ENCODE results near the gene CFAP46. TPM values are rescaled to one million over a fixed set of nuclear protein-coding genes. Genes with fewer than 3 reads are reported as not detected.

Gene CFAP46
- total RNA-seq, 1 donor from 2014 or later: 3.7 TPM

DNA sequence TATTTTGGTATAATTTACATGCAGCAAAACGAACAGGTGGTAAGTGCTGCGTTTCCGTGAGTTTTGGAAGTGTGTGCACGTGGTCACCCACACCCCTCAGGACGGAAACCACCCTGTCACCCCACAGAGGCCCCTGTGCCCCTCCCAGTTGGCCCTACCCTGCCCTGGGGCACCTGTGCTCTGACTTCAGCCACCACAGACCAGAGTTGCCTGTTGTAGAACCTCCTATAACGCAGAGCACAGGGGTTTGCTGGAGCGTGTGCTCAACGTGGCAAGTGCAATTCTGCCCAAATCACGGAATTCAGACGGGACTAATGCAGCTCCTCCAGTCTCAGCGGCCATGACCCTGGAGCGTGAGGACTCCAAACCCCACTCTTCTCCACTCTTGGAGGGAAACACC, 9.6 kb upstream of the CFAP46 start:
- ChIA-PET CTCF (no interaction called here), POLR2A (no interaction called here)
- TF ChIP-seq, protein P1, sequence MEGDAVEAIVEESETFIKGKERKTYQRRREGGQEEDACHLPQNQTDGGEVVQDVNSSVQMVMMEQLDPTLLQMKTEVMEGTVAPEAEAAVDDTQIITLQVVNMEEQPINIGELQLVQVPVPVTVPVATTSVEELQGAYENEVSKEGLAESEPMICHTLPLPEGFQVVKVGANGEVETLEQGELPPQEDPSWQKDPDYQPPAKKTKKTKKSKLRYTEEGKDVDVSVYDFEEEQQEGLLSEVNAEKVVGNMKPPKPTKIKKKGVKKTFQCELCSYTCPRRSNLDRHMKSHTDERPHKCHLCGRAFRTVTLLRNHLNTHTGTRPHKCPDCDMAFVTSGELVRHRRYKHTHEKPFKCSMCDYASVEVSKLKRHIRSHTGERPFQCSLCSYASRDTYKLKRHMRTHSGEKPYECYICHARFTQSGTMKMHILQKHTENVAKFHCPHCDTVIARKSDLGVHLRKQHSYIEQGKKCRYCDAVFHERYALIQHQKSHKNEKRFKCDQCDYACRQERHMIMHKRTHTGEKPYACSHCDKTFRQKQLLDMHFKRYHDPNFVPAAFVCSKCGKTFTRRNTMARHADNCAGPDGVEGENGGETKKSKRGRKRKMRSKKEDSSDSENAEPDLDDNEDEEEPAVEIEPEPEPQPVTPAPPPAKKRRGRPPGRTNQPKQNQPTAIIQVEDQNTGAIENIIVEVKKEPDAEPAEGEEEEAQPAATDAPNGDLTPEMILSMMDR (IDR thresholded peaks at IDR 0.05): no peak
- intact Hi-C loops (cut with micrococcal nuclease): no loop called here
- Mint-ChIP-seq H3K27ac (no peak overlapping the region), H3K4me3 (no peak overlapping the region), H3K27me3 (peaks cover 25% of the 10 kb centered on the region), H3K9me3 (no peaks in the 10 kb centered on the region), H3K4me1 (peaks cover 3% of the 10 kb centered on the region), H3K36me3 (ENCODE audit: low read depth) (no peaks in the 10 kb centered on the region)
- no peak for ATAC-seq (ENCODE audit: low read depth)
- no peak for DNase-seq

DNA sequence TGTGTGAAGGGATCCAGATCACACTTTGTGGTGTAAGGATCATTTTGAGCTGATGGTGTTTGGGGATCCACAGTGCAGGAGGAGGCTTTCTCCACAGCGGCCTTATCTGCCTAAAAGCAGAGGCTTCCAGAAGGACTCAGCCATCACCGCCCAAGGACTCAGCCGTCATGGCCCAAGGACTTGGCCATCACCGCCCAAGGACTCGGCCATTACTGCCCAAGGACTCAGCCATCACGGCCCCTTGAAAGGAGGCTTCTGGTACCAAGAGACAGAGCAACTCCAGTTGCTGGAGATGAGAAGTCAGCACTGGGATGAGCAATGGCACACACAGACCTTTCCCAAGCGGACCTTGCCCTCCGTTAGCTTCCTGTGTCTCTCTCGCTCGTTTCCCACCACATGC, 6.0 kb upstream of the CFAP46 start:
- TF ChIP-seq, protein P1 (IDR thresholded peaks at IDR 0.05): no peak
- no peak overlapping the region for H3K27ac Mint-ChIP-seq
- ATAC-seq (ENCODE audit: low read depth) (no peak), DNase-seq (no peak)
- peaks cover 3% of the 10 kb centered on the region for H3K4me1 Mint-ChIP-seq
- no peak overlapping the region for H3K4me3 Mint-ChIP-seq
- intact Hi-C loops (cut with micrococcal nuclease): loop anchor here (10.0 kb wide), 1 partner anchor 306 kb away; no protein-coding TSS in a partner anchor
- peaks cover 41% of the 10 kb centered on the region for H3K27me3 Mint-ChIP-seq
- ChIA-PET POLR2A (no interaction called here), CTCF (interaction anchor here (0.5 kb wide), 1 partner anchor 8 kb away, joined by 3 read pairs; no protein-coding TSS in a partner anchor)
- H3K9me3 Mint-ChIP-seq: no peaks in the 10 kb centered on the region
- H3K36me3 Mint-ChIP-seq (ENCODE audit: low read depth): no peaks in the 10 kb centered on the region

DNA sequence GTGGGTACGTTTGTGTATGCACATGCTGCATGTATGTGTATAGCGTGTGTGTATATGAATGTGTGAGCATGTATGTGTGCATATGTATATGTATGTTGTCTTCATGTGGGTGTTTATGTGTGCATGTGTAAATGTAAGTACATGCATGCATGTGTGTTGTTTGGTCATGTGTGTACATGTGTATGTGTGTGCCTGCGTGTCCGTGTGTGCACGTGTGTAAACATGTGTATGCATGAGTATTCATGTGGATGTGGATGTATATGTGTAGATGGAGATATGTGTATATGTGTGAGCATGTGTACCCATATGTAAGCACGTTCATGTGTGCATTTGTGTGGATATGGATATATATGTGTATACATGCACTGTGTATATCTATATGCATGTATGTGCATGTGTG, 5.5 kb upstream of the CFAP46 start:
- DNase-seq (no peak), ATAC-seq (ENCODE audit: low read depth) (no peak)
- ChIA-PET POLR2A (no interaction called here), CTCF (no interaction called here)
- intact Hi-C loops (cut with micrococcal nuclease): loop anchor here (10.0 kb wide), 1 partner anchor 307 kb away; no protein-coding TSS in a partner anchor
- Mint-ChIP-seq H3K27me3 (peaks cover 37% of the 10 kb centered on the region), H3K4me1 (peaks cover 4% of the 10 kb centered on the region), H3K27ac (no peak overlapping the region), H3K4me3 (no peak overlapping the region), H3K9me3 (no peaks in the 10 kb centered on the region), H3K36me3 (ENCODE audit: low read depth) (no peaks in the 10 kb centered on the region)
- TF ChIP-seq, protein P1 (IDR thresholded peaks at IDR 0.05): no peak

DNA sequence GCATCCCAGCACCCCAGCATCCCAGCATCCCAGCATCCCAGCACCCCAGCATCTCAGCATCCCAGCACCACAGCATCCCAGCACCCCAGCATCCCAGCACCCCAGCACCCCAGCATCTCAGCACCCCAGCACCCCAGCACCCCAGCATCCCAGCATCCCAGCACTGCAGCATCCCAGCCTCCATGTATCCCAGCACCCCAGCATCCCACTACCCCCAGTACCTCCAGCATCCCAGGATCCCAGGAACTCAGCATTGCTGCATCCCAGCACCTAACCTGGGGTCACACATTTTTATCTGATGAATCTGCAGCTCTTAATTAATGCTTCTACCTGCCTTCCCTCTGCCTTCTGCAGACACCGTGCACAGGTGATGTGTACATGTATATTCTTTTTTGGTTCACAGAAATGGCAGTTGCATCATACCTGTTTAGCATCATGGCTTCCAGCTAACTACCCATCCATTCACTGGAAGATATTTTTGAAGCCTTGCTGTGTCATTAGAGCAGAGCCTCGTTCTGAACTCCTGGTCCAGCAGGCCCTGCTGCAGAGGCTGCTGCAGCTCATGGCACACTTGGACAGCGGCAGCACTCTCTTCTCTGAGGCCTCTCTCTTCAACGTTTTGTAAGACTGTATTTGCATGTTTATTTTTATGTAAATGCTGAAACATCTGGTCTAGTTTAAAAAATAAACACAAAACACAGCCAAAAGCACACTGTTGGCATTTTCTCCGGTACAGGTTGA, 4.6 kb upstream of the CFAP46 start:
- no peak for DNase-seq
- no peak overlapping the region for H3K4me3 Mint-ChIP-seq
- intact Hi-C loops (cut with micrococcal nuclease): loop anchor here (10.0 kb wide), 1 partner anchor 308 kb away; no protein-coding TSS in a partner anchor
- ChIA-PET POLR2A (no interaction called here), CTCF (no interaction called here)
- H3K27ac Mint-ChIP-seq: no peak overlapping the region
- TF ChIP-seq, protein P1 (IDR thresholded peaks at IDR 0.05): no peak
- peaks cover 36% of the 10 kb centered on the region for H3K27me3 Mint-ChIP-seq
- H3K4me1 Mint-ChIP-seq: peaks cover 5% of the 10 kb centered on the region
- no peak for ATAC-seq (ENCODE audit: low read depth)
- no peaks in the 10 kb centered on the region for H3K36me3 Mint-ChIP-seq (ENCODE audit: low read depth)
- no peaks in the 10 kb centered on the region for H3K9me3 Mint-ChIP-seq

DNA sequence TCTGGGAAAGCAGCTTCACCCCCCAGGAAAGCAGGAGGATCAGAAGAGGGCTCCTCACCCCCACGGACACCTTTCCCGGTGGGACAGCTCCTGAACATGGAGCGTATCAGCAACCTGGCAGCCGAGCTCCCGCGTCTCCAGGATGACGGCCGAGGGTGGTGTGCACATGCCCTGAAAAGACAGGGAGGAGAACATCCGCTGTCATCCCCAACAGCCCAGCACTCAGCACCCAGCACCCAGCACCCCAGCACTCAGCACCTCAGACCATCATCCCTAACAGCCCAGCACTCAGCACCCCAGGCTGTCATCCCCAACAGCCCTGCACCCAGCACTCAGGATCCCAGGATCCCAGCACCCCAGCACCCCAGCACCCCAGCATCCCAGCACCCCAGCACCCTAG, 3.9 kb upstream of the CFAP46 start:
- Mint-ChIP-seq H3K4me1 (peaks cover 10% of the 10 kb centered on the region), H3K4me3 (no peak overlapping the region), H3K36me3 (ENCODE audit: low read depth) (no peaks in the 10 kb centered on the region), H3K27ac (no peak overlapping the region), H3K27me3 (peaks cover 38% of the 10 kb centered on the region), H3K9me3 (no peaks in the 10 kb centered on the region)
- ChIA-PET POLR2A (no interaction called here), CTCF (no interaction called here)
- DNase-seq: no peak
- intact Hi-C loops (cut with micrococcal nuclease): loop anchor here (10.0 kb wide), 1 partner anchor 308 kb away; no protein-coding TSS in a partner anchor
- TF ChIP-seq, protein P1 (IDR thresholded peaks at IDR 0.05): no peak
- ATAC-seq (ENCODE audit: low read depth): no peak
